HepG2 (cell line): Measurements from ENCODE around the gene BCAS4. TPM values are rescaled to one million over a fixed set of nuclear protein-coding genes. Genes with fewer than 3 reads are reported as not detected.
A peak's percentile ranks its signal among the peaks of the same experiment; 100 is the strongest.

Experiments
- ATAC-seq: fragments of 200-7000 bp; cut with Tn5 transposase; 3 replicates; pipeline ENCODE4 v1.9.1; 2020; ENCODE audit warnings: mild to moderate bottlenecking, moderate library complexity
- BruUV-seq: library from RNA; stranded (reverse); fragments of 400-500 nt; replicated peaks from 2 replicates; lab custom pipeline; 2021; lab: Mats Ljungman, UMichigan
- CTCF ChIA-PET: fragments of 300-600 bp; formaldehyde crosslinking; extraction: SDS; loops from one replicate; lab custom pipeline; 2021; ENCODE audit warnings: low total read pairs, inconsistent platforms, low intra/inter-chr PET ratio; lab: Yijun Ruan, JAX
- POLR2A ChIA-PET: fragments of 350-600 bp; sonication (Branson Sonifier 250); formaldehyde crosslinking; loops from one replicate; lab custom pipeline; 2020; ENCODE audit warnings: antibody characterized with exemption, inconsistent platforms; lab: Yijun Ruan, JAX
- DNase-seq: peaks from one replicate; pipeline ENCODE4 v3.0.0-alpha.2; 2015; ENCODE audit warnings: low spot score
- FAIRE-seq: peaks from 3 replicates; lab custom pipeline; 2011; peaks lifted over from hg19 to GRCh38; lab: Jason Lieb, UNC
- H2AFZ ChIP-seq: one replicate; pipeline ENCODE4 v1.6.1; 2011; ENCODE audit warnings: low read length, inconsistent platforms
- H3K27ac ChIP-seq: fragments of 300-600 bp; 3 replicates; pipeline ENCODE4 v1.8.0; 2011; ENCODE audit warnings: mixed run types, mild to moderate bottlenecking, mixed read lengths, low read length, inconsistent platforms; ENCODE audit not compliant: insufficient read depth; ENCODE audit errors: extremely low read length
- H3K27me3 ChIP-seq, 2 experiments: fragments of 200-600 bp in 1 of 2; 2 replicates in 1 of 2; 3 replicates in 1 of 2; pipeline versions ENCODE4 v1.6.0 to v1.8.0; 2011; ENCODE audit warnings: low read length in 2 of 2, mild to moderate bottlenecking in 2 of 2, moderate library complexity in 2 of 2, inconsistent platforms in 1 of 2; ENCODE audit not compliant: insufficient read depth in 2 of 2, control insufficient read depth in 1 of 2
- H3K36me3 ChIP-seq, 2 experiments: fragments of 200-600 bp in 1 of 2; replicated peaks in 1 of 2; 2 replicates in 1 of 2; 3 replicates in 1 of 2; pipeline versions ENCODE4 v1.5.1 to v1.8.0; 2011; ENCODE audit warnings: low read length in 2 of 2, inconsistent platforms in 1 of 2; ENCODE audit not compliant: insufficient read depth in 2 of 2, control insufficient read depth in 1 of 2
- H3K4me1 ChIP-seq: 2 replicates; pipeline ENCODE4 v1.5.1; 2012; ENCODE audit warnings: low read length, inconsistent platforms; ENCODE audit not compliant: insufficient read depth
- H3K4me2 ChIP-seq: 2 replicates; pipeline ENCODE4 v1.6.0; 2011; ENCODE audit warnings: low read depth, low read length, inconsistent platforms
- H3K4me3 ChIP-seq, 3 experiments: fragments of 200-600 bp in 1 of 3; sonication (generic), shearing (Covaris generic) in 1 of 3; replicated peaks in 1 of 3; 2 replicates each; pipeline ENCODE4 v1.5.1; 2011 to 2016; ENCODE audit warnings: low read length in 3 of 3, inconsistent platforms in 2 of 3, low read depth in 2 of 3, mild to moderate bottlenecking in 2 of 3, control low read depth in 1 of 3, mixed read lengths in 1 of 3; ENCODE audit not compliant: insufficient read depth in 1 of 3
- H3K79me2 ChIP-seq: one replicate; pipeline ENCODE4 v1.6.1; 2011; ENCODE audit warnings: low read length, inconsistent platforms; ENCODE audit not compliant: insufficient read depth
- H3K9ac ChIP-seq: 2 replicates; pipeline ENCODE4 v1.6.0; 2011; ENCODE audit warnings: mild to moderate bottlenecking, low read depth, low read length, inconsistent platforms; ENCODE audit not compliant: insufficient read depth
- H3K9me3 ChIP-seq: 2 replicates; pipeline ENCODE4 v1.5.1; 2012; ENCODE audit warnings: mild to moderate bottlenecking, low read length
- H4K20me1 ChIP-seq: 2 replicates; pipeline ENCODE4 v1.6.0; 2011; ENCODE audit warnings: inconsistent platforms, mild to moderate bottlenecking, low read length, moderate library complexity; ENCODE audit not compliant: insufficient read depth
- PHB2 ChIP-seq: fragments of 450-650 bp; IDR thresholded peaks from 2 replicates; pipeline ENCODE4 v1.6.1; 2018; ENCODE audit not compliant: partially characterized antibody
- ZBTB38 ChIP-seq: sonication (generic); formaldehyde crosslinking; IDR thresholded peaks from 2 replicates; pipeline ENCODE4 v1.5.1; 2020; ENCODE audit warnings: mild to moderate bottlenecking, missing genetic modification reagents
- ZMYM3 ChIP-seq: sonication (generic); formaldehyde crosslinking; IDR thresholded peaks from 2 replicates; pipeline ENCODE4 v1.5.1; 2020; ENCODE audit warnings: mild to moderate bottlenecking, missing genetic modification reagents
- ZNF263 ChIP-seq: sonication (generic); formaldehyde crosslinking; IDR thresholded peaks from 2 replicates; pipeline ENCODE4 v1.4.0; 2020; ENCODE audit warnings: missing genetic modification reagents
- ZNF704 ChIP-seq: sonication (generic); formaldehyde crosslinking; IDR thresholded peaks from 2 replicates; pipeline ENCODE4 v1.8.1; 2023; ENCODE audit warnings: mild to moderate bottlenecking, inconsistent platforms, moderate library complexity, missing genetic modification reagents, borderline replicate concordance
- ZNF746 ChIP-seq: sonication (generic); formaldehyde crosslinking; IDR thresholded peaks from 2 replicates; pipeline ENCODE4 v1.8.0; 2022; ENCODE audit warnings: mild to moderate bottlenecking, missing genetic modification reagents
- WGBS: methylation state at CpG from one replicate; pipeline ENCODE4 v1.1.6; 2017; ENCODE audit warnings: low lambda C conversion rate; 5-methylcytosine and 5-hydroxymethylcytosine counted together
- in situ Hi-C: cut with HindIII; loops from 2 replicates; pipeline ENCODE4 v1.10.0; 2017; ENCODE audit warnings: low pct_unique_long_range_greater_than_20kb; ENCODE audit not compliant: extremely low pct_ligation_motif_present
- intact Hi-C: fragments of 100-400 bp; cut with micrococcal nuclease; formaldehyde crosslinking; loops from one replicate; pipeline ENCODE4 v1.10.0; 2022; ENCODE audit not compliant: unreplicated experiment
- polyA plus RNA-seq, 8 experiments: library from polyadenylated mRNA; depleted of rRNA in 3 of 8; stranded (reverse) in 7 of 8; unstranded in 1 of 8; fragments of >200 nt; fragmentation: Illumina TruSeq in 4 of 8; extraction: Trizol in 4 of 8; gene quantifications; 2 replicates each; pipeline versions ENCODE4 v1.2.1 to v1.2.3, GENCODE V29; 2011 to 2016; ENCODE audit warnings: low read depth in 4 of 8, missing spikeins in 1 of 8, mixed read lengths in 1 of 8; ENCODE audit not compliant: insufficient read depth in 1 of 8
- total RNA-seq, 5 experiments: library from RNA; depleted of rRNA; stranded (reverse); fragments of >200 nt; fragmentation: Illumina TruSeq; extraction: Trizol; gene quantifications; 2 replicates each; pipeline ENCODE4 v1.2.3, GENCODE V29; 2016; ENCODE audit warnings: low read depth in 1 of 5

BCAS4 gene
- total and polyA plus RNA-seq, 2 of the 13 experiments (the other 11 are each of a cell fraction or from before 2014, with no cell fraction given): 7.2 to 8.0 TPM

- no peak for TF ChIP-seq ZNF704 (CRISPR knock-in tag)
- TF ChIP-seq ZNF746: no peak
These were observed 15.2 kb downstream of the BCAS4 start (continued) for GRCh38 chr20:50810063-50810462.

- WGBS: 56% methylated on average over 4 of the region's 4 CpGs
- Histone ChIP-seq H3K27ac (no peak overlapping the region), H4K20me1 (no peaks in the 10 kb centered on the region), H3K36me3 (no peaks in the 10 kb centered on the region), H3K79me2 (no peaks in the 10 kb centered on the region), H2AFZ (no peak overlapping the region), H3K4me1 (no peaks in the 10 kb centered on the region), H3K4me3 (no peak overlapping the region), H3K27me3 (no peaks in the 10 kb centered on the region), H3K4me2 (no peak overlapping the region), H3K9ac (no peak overlapping the region), H3K9me3 (no peaks in the 10 kb centered on the region)
- POLR2A ChIA-PET: interaction anchor here (1.2 kb wide), 1 partner anchor 147 kb away, joined by 3 read pairs; the partner anchor contains the start of gene DPM1
- CTCF ChIA-PET: no interaction called here
- intact Hi-C loops (no loop called here), in situ Hi-C loops (no loop called here)
- no TSS peak for BruUV-seq
- DNase-seq (no peak), FAIRE-seq (no peak), ATAC-seq (no peak)
- TF ChIP-seq ZBTB38 (CRISPR knock-in tag) (no peak), ZNF263 (CRISPR knock-in tag) (no peak), ZMYM3 (CRISPR knock-in tag) (0 out of 2 replicates have a peak, but pooled peaks have one; percentile 46), PHB2 (no peak)
These were observed 16.0 kb downstream of the BCAS4 start for GRCh38 chr20:50810842-50811241.
